Thyroid gland (tissue), 4 donors: ENCODE measurements around the gene CAPN5.

Experiments used
- POLR2A ChIP-seq, 2 donors: fragments of 450-650 bp; IDR thresholded peaks; one replicate each; pipeline ENCODE4 v1.6.1; 2017; ENCODE audit warnings: antibody characterized with exemption in 2 of 2, mild to moderate bottlenecking in 2 of 2, moderate library complexity in 1 of 2
- TF ChIP-seq, protein P1 (sequence below), 6 experiments: fragments of 200-600 bp in 3 of 6; fragments of 450-650 bp in 3 of 6; sonication (generic) in 3 of 6; IDR thresholded peaks; one replicate each; pipeline ENCODE4 v1.5.1; 2016 to 2019; ENCODE audit warnings: antibody characterized with exemption in 6 of 6, mild to moderate bottlenecking in 2 of 6, inconsistent platforms in 1 of 6, moderate library complexity in 1 of 6

DNA sequence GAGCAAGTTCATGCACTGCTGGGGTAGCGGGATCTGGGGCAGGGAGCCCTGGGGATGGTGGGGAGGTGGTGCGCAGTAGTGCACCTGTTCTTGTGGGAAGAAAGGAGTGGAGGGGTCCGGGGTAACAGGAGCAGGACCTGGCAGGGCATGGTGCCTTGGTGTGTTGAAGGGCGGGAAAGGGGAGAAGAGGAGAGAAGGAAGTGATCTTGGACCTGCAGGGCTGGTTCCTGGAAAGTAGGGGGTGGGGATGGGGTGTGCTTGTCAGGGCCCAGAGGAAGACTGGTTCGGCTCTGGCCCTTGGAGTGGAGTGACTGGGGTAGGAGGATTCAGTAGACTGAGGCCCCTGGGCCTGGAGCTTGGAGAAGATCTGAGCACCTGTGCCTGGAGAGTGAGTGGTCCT lies 10.9 kb upstream of the CAPN5 start:
- TF ChIP-seq POLR2A (IDR thresholded peaks at IDR 0.05) = no peak
- TF ChIP-seq, protein P1, sequence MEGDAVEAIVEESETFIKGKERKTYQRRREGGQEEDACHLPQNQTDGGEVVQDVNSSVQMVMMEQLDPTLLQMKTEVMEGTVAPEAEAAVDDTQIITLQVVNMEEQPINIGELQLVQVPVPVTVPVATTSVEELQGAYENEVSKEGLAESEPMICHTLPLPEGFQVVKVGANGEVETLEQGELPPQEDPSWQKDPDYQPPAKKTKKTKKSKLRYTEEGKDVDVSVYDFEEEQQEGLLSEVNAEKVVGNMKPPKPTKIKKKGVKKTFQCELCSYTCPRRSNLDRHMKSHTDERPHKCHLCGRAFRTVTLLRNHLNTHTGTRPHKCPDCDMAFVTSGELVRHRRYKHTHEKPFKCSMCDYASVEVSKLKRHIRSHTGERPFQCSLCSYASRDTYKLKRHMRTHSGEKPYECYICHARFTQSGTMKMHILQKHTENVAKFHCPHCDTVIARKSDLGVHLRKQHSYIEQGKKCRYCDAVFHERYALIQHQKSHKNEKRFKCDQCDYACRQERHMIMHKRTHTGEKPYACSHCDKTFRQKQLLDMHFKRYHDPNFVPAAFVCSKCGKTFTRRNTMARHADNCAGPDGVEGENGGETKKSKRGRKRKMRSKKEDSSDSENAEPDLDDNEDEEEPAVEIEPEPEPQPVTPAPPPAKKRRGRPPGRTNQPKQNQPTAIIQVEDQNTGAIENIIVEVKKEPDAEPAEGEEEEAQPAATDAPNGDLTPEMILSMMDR (IDR thresholded peaks at IDR 0.05) = no peak
